ENCODE data around the gene TMPRSS9.

Gene TMPRSS9

GRCh38 chr19:2361246-2362045 lies 1.4 kb downstream of the TMPRSS9 start:
- Histone ChIP-seq H3K9ac (ENCODE audit: low read length) (no peak overlapping the region), H4K20me1 (ENCODE audit: insufficient read depth, low read length) (no peaks in the 10 kb centered on the region), H2AFZ (ENCODE audit: low read length) (no peak overlapping the region), H3K9me3 (ENCODE audit: low read length) (no peaks in the 10 kb centered on the region), H3K36me3 (ENCODE audit: insufficient read depth, low read length) (no peaks in the 10 kb centered on the region), H3K27me3 (ENCODE audit: insufficient read depth, low read length) (peaks cover 5% of the 10 kb centered on the region; the same call in 1 of the 2 replicates), H3K4me1 (ENCODE audit: insufficient read depth, low read length, severe bottlenecking) (no peaks in the 10 kb centered on the region), H3K9me2 (ENCODE audit: low read depth, low read length) (no peaks in the 10 kb centered on the region), H3F3A (ENCODE audit: insufficient read depth, low read length) (no peaks in the 10 kb centered on the region), H3K27ac (ENCODE audit: low read depth, low read length, poor library complexity, severe bottlenecking) (no peak overlapping the region), H3K4me3 (ENCODE audit: low read depth, low read length, poor library complexity, severe bottlenecking) (no peak overlapping the region), H3K4me2 (ENCODE audit: low read length) (no peak overlapping the region), H3K79me2 (ENCODE audit: insufficient read depth, low read length) (no peaks in the 10 kb centered on the region)
- TF ChIP-seq, protein P1, sequence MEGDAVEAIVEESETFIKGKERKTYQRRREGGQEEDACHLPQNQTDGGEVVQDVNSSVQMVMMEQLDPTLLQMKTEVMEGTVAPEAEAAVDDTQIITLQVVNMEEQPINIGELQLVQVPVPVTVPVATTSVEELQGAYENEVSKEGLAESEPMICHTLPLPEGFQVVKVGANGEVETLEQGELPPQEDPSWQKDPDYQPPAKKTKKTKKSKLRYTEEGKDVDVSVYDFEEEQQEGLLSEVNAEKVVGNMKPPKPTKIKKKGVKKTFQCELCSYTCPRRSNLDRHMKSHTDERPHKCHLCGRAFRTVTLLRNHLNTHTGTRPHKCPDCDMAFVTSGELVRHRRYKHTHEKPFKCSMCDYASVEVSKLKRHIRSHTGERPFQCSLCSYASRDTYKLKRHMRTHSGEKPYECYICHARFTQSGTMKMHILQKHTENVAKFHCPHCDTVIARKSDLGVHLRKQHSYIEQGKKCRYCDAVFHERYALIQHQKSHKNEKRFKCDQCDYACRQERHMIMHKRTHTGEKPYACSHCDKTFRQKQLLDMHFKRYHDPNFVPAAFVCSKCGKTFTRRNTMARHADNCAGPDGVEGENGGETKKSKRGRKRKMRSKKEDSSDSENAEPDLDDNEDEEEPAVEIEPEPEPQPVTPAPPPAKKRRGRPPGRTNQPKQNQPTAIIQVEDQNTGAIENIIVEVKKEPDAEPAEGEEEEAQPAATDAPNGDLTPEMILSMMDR (IDR thresholded peaks at IDR 0.05; ENCODE audit: low read length): no peak
- TF ChIP-seq EZH2 (IDR thresholded peaks at IDR 0.05; ENCODE audit: borderline replicate concordance, low read length): no peak

DNA sequence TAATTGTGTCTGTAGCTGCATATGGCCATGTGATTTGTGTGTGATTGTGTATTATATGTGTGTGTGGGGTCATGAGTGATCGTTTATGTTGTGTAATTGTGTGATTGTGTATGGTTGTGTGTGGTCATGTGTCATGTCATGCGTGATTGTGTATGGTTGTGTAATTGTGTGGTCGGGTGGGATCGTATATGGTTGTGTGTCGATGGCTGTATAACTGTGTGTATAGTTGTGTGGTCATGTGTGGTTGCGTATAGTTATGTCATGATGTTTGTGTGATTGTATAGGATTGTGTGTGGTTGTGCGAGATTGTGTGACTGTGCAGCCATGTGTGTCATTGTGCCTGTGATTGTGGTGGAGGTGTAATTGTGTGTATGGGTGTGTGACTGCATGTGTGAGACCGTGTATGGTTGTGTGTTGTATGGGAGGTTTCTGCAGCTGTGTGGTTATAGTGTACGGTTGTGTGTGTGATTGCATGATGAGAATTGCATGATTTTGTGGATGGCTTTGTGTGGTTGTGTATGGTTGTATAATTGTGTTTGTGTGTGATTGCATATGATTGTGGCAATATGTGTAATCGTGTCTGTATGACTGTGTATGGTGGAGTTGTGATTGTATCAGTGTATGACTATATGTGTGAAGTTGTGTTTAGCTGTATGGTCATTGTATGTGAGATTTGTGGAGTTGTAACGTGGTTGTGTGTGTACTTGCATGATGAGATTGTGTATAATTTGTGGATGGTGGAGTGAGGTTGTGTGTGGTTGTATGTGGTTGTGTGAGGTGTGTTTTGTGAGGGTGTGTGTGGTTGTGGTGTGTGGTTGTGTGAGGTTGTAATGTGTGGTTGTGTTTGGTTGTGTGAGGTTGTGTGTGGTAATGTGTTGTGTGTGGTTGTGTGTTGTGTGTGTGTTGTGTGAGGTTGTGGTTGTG lies 2.2 kb downstream of the TMPRSS9 start:
- H3K9me3 ChIP-seq (ENCODE audit: low read length): no peaks in the 10 kb centered on the region
- no peaks in the 10 kb centered on the region for H3K36me3 ChIP-seq (ENCODE audit: insufficient read depth, low read length)

GRCh38 chr19:2362970-2363300 lies 2.9 kb downstream of the TMPRSS9 start:
- Histone ChIP-seq H2AFZ (ENCODE audit: low read length) (no peak overlapping the region), H3K9ac (ENCODE audit: low read length) (no peak overlapping the region), H3K27ac (ENCODE audit: low read depth, low read length, poor library complexity, severe bottlenecking) (no peak overlapping the region), H3K36me3 (ENCODE audit: insufficient read depth, low read length) (no peaks in the 10 kb centered on the region), H3K9me3 (ENCODE audit: low read length) (no peaks in the 10 kb centered on the region), H3F3A (ENCODE audit: insufficient read depth, low read length) (no peaks in the 10 kb centered on the region), H3K4me1 (ENCODE audit: insufficient read depth, low read length, severe bottlenecking) (no peaks in the 10 kb centered on the region), H3K4me3 (ENCODE audit: low read depth, low read length, poor library complexity, severe bottlenecking) (no peak overlapping the region), H3K79me2 (ENCODE audit: insufficient read depth, low read length) (no peaks in the 10 kb centered on the region), H3K27me3 (ENCODE audit: insufficient read depth, low read length) (peaks cover 5% of the 10 kb centered on the region; the same call in 1 of the 2 replicates), H3K9me2 (ENCODE audit: low read depth, low read length) (no peaks in the 10 kb centered on the region), H4K20me1 (ENCODE audit: insufficient read depth, low read length) (no peaks in the 10 kb centered on the region), H3K4me2 (ENCODE audit: low read length) (no peak overlapping the region)
- TF ChIP-seq, protein P1 (IDR thresholded peaks at IDR 0.05; ENCODE audit: low read length): no peak
- no peak for TF ChIP-seq EZH2 (IDR thresholded peaks at IDR 0.05; ENCODE audit: borderline replicate concordance, low read length)

More for the DNA sequence above, 2.2 kb downstream of the TMPRSS9 start:
- H2AFZ ChIP-seq (ENCODE audit: low read length): no peak overlapping the region
- H3K9me2 ChIP-seq (ENCODE audit: low read depth, low read length): no peaks in the 10 kb centered on the region
- no peak overlapping the region for H3K4me3 ChIP-seq (ENCODE audit: low read depth, low read length, poor library complexity, severe bottlenecking)
- no peaks in the 10 kb centered on the region for H3F3A ChIP-seq (ENCODE audit: insufficient read depth, low read length)
- no peak overlapping the region for H3K4me2 ChIP-seq (ENCODE audit: low read length)
- no peak overlapping the region for H3K9ac ChIP-seq (ENCODE audit: low read length)
- H3K4me1 ChIP-seq (ENCODE audit: insufficient read depth, low read length, severe bottlenecking): no peaks in the 10 kb centered on the region
- H4K20me1 ChIP-seq (ENCODE audit: insufficient read depth, low read length): no peaks in the 10 kb centered on the region
- no peaks in the 10 kb centered on the region for H3K79me2 ChIP-seq (ENCODE audit: insufficient read depth, low read length)
- TF ChIP-seq, protein P1 (IDR thresholded peaks at IDR 0.05; ENCODE audit: low read length): no peak
- no peak for TF ChIP-seq EZH2 (IDR thresholded peaks at IDR 0.05; ENCODE audit: borderline replicate concordance, low read length)
- H3K27me3 ChIP-seq (ENCODE audit: insufficient read depth, low read length): peaks cover 5% of the 10 kb centered on the region; the same call in 1 of the 2 replicates
- no peak overlapping the region for H3K27ac ChIP-seq (ENCODE audit: low read depth, low read length, poor library complexity, severe bottlenecking)
